Umbilical cord (tissue), 2 donors: ENCODE results near the gene EVA1A. TPM values are rescaled to one million over a fixed set of nuclear protein-coding genes. Genes with fewer than 3 reads are reported as not detected.

Experiments
- DNase-seq: peaks from one replicate; pipeline ENCODE4 v3.0.0-alpha.2; 2015; ENCODE audit warnings: low spot score
- total RNA-seq: library from RNA; depleted of rRNA; stranded (reverse); fragments of >200 nt; gene quantifications from one replicate; pipeline ENCODE4 v1.2.3, GENCODE V29; 2014; ENCODE audit warnings: low replicate concordance; ENCODE audit not compliant: insufficient read depth

EVA1A gene
- total RNA-seq, 1 donor from 2014 or later = 14.4 TPM

DNA sequence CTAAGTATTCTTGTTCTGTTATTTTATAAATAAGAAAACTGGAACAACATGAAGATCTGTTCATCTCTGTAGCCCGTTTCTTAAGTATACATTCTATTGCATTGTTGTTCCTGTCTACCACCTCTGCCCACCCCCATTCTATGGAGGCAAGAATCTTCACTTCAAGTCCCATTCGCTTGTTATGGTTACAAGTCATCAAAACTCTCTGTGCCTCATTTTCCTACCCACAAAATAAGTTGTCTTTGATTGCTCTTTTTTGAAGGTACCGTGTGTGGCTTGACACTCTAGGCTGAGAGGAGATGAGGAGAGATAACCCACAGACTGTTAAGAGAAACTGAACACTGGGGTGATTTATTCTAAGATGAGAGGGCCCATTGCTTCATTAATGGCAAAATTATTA is 2.9 kb upstream of the EVA1A start:
- no peak for DNase-seq

GRCh38 chr2:75562513-75562864 is 1.8 kb upstream of the EVA1A start:
- no peak for DNase-seq

GRCh38 chr2:75561566-75562512 is 1.1 kb upstream of the EVA1A start:
- peak; percentile 40 for DNase-seq

GRCh38 chr2:75560022-75560767 is 544 bp downstream of the EVA1A start:
- peak; percentile 27 for DNase-seq

DNA sequence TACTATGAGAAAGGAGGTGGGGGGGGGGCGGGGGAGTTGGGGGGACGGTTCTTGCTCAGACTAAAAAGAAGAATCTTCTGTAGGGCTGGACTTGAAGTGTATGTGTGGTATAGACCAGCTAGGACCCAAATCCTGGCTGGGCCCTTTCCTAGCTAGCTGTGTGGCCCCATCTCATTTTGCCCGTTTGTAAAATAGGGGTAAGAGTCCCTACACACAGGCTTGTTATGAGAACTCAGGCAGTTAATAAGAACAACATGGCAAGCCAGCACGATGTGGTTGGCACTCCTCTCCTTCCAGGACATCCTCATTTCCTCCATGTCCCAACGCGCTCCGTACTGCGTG is 1.1 kb downstream of the EVA1A start:
- no peak for DNase-seq

DNA sequence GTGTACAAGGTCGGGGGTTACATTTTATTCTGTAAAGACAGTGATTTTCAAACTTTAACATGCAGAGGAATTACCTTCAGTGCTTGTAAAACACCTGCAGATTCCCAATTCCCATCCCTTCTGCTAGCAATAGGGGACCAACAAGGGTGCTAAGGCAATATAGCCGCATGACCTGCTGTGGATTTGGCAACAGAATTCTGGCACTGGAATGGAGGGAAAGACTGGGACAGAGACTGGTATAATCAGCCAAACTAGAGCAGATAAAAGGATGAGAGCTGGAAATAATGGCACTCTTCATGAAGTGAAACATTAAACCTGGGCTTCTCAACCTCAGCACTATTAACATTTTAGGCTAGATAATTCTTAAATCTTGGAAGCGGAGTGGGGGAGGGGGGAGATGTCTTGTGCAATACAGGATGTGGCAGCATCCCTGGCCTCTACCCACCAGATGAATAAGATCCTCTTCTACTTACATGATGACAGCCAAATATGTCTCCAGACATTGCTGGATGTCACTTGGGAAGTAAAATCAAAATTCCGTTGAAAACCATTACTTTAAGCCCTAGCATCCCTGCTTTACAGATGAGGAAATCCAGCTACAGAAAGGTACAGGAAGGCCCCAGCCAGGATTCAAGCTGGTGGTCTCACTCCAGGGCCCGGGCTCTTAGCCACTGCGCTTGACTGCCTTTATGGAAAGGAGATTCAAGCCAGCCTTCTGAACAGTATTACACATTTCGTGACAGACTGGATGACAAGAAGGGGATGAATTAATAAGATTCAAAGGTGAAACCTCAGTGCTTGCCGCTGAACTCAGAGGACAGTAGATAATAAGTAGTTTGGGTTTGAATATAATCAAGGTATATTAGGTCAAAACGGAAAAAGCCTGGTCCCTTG is 1.7 kb downstream of the EVA1A start:
- DNase-seq = no peak

DNA sequence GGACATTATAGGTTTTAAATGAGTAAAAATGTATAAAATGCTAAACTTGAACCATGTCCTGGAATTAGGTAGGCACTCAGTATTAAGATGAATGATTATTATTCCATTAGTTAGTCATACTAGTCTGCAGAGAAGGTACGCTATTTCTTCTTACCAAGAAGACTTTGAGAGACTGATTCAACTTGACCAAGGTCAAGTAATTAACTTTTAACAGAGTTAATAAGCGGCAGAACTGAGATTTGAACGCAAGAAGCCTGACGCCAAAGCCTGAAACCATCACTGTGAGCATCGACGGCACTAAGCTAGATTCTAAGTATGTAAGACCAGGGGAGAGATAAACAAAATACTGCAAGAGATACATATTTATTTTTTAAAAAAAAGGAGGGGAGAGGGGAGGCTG is 2.6 kb downstream of the EVA1A start:
- no peak for DNase-seq

DNA sequence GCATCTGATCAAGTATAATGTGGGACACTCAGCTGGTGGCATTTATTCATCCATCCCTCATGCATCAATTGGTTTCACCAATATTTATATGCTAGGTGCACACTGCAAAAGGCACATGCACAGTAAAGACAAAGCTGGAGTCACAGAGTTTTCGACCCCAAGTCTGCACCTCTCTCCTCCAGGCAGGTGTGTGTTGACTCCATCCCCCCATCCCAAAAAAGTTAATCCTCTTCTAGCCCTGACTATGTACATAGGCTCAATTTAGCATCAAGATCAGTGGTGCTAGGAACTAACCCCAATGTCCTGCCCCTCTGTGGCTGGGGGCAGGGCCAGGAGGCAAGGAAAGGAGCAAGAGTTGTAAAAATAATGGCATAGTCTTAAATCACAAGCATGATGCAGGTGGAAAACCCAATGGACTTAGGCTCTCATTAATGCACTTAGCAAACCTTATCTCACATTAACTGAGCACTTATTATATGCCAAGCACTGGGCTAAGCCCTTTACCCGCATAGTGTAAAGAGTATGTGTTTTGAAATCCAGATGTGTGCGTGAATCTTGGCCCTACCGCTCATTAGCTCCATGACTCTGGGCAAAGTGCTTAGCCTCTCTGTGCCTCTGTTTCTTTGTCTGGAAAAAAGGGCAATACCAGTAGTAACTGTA is 3.1 kb downstream of the EVA1A start:
- DNase-seq = no peak

- DNase-seq = no peak
These were observed 3.9 kb downstream of the EVA1A start for GRCh38 chr2:75556679-75557366.

GRCh38 chr2:75555701-75556100 is 5.0 kb downstream of the EVA1A start:
- DNase-seq = no peak

GRCh38 chr2:75553935-75554531 is 6.7 kb downstream of the EVA1A start:
- no peak for DNase-seq

- no peak for DNase-seq
These were observed 8.5 kb downstream of the EVA1A start for GRCh38 chr2:75552222-75552621.

DNA sequence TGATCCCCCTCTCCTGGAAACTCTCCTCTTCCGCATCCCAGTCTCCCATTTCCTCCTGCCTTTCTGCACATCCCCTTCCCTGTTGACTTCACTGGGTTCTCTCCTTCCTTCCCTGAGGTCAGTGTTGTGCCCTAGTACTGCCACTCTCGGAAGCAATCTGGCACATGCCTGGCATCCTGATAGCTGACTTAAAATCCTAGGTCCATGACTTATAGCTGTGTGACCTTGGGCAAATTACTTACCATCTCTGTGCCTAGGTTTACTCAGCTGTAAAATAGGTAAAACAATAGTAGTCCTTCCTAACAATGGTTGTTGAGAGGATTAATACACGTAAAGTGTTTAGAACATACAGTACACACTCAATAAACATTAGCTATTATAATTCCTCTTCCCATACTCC is 9.3 kb downstream of the EVA1A start:
- DNase-seq = no peak

GRCh38 chr2:75549401-75550253 is 11.1 kb downstream of the EVA1A start:
- no peak for DNase-seq

DNA sequence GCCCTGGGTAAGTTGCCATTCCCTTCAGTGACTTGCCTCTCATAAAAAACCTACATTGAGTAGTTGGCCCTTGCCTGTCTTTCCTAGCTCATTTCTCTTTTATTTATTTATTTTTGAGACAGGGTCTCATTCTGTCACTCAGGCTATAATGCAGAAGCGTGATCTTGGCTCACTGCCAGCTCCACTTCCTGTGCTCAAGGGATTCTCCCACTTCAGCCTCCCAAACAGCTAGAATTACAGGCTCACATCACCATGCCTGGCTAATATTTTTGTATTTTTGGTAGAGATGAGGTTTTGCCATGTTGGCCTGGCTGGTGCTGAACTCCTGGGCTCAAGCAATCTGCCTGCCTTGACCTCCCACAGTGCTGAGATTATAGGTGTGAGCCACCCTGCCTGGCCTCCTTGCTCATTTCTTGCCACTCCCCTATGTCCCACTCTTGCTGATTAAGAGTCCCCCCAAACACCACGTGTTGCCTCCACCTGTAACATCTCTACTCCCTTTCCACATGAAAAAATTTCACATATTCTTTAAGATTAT is 12.6 kb downstream of the EVA1A start:
- DNase-seq = no peak

- DNase-seq = no peak
These were observed 13.2 kb downstream of the EVA1A start for GRCh38 chr2:75547345-75548035.

DNA sequence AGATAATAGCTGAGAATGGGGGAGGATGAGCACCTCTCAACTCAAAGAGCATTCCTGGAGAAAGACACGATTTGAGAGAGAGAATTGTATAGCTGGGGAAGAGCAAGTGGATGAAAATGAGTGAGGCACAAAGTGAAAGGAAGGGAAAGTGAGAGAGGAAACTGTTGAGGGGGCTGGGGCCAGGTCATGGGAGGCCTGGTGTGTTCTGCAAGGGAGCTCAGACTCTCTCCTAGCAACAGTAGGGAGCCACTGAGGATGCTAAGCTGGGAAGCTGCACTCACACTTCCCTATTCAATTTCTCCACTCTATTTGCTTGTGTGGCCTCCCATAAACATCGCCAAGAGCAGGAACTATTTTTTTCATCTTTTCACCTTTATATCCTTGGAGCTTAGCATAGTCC is 14.8 kb downstream of the EVA1A start:
- DNase-seq = no peak

DNA sequence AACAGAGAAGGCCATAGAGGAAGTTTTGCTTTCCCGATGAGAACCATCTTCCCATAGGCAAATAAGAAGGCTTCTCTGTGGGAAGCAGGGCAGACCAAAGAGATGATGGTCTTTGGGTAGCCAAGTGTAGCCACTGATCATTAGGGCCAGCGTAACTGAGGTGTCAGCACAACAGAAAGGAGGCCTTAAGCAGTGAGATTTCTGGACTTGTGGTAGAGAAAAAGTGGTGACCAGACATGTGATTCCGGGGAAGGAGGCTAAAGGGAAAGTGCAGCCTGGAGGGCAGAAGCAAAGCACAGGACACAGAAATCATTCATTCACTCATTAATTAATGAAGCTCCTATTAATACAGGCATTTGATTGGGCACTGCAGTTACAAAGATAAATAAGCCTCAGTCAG is 15.4 kb downstream of the EVA1A start:
- DNase-seq = no peak

DNA sequence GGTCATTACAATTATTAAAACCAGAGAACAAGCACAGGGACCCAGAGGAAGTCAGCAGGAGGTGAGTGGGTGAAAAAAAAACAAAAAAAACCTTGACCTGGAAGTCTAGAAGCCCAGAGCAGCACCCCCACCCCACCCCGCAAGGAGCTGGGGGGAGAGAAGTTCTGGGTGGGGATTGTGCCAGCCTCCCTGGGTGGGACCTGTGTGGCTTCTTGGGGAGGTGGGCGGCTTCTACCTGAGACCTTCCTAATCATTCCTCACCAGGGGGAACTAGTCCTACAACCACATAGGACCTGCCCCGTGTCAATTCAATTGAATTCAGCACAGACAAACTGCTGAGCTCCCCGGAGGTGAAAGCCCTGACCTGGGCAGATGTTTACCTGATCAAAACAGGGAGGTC is 17.3 kb downstream of the EVA1A start:
- DNase-seq = no peak
